Ecto neural progenitor cell (in vitro differentiated cells): ENCODE data around the gene APRT.
"Not testable (repeated sequence)": the region's sequence is repeated elsewhere in the genome, so short reads cannot be mapped to it uniquely, and the experiment has no call there.

ENCODE experiments used
- DNase-seq: peaks from one replicate; pipeline ENCODE4 v3.0.0-alpha.2; 2018; ENCODE audit warnings: low spot score

APRT gene

DNA sequence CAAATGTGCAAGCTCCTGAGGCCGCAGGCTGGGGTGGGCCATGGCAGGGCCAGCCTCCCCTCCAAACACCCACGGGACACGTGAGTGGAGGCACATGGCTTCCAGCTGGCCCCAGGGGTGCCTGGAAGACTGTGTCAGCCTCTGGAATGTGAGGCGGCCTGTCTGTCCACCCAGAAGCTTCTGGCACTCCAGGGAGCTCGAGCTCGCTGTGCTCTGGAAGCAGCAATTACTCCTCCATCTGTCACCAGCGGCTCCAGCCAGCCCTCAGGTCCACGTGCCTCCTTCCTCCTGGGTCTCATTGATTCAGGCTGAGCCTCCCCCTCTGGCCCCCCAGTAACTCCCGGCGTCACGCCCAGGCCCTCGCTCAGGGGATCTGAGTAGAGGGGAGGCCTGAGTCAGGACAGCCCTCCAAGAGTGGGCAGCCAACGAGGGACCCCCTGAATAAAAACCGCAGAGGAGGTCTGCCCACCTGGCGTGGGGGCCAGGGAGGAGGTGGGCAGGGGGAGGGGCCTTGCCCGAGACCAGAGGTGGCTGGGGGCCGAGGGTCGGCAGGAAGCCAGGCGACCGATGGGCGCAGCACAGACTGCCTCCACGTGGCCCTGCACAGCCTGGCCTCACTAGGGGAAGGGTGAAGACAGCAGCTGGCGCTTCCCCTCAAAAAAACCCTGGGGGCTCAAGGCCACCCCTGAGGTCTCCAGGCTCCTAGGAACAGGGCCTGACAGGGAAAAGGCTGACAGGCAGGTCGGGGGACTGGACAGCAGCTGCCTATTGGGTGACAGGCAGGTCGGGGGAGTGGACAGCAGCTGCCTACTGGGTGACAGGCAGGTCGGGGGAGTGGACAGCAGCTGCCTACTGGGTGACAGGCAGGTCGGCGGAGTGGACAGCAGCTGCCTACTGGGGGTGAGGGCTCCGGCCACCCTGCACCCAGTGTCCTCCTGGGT is 38.6 kb downstream of the APRT start:
- no peak for DNase-seq

GRCh38 chr16:88771781-88772180 is 39.9 kb downstream of the APRT start:
- not testable (repeated sequence) for DNase-seq

- no peak for DNase-seq
Observed at GRCh38 chr16:88771294-88771772, 40.4 kb downstream of the APRT start.

DNA sequence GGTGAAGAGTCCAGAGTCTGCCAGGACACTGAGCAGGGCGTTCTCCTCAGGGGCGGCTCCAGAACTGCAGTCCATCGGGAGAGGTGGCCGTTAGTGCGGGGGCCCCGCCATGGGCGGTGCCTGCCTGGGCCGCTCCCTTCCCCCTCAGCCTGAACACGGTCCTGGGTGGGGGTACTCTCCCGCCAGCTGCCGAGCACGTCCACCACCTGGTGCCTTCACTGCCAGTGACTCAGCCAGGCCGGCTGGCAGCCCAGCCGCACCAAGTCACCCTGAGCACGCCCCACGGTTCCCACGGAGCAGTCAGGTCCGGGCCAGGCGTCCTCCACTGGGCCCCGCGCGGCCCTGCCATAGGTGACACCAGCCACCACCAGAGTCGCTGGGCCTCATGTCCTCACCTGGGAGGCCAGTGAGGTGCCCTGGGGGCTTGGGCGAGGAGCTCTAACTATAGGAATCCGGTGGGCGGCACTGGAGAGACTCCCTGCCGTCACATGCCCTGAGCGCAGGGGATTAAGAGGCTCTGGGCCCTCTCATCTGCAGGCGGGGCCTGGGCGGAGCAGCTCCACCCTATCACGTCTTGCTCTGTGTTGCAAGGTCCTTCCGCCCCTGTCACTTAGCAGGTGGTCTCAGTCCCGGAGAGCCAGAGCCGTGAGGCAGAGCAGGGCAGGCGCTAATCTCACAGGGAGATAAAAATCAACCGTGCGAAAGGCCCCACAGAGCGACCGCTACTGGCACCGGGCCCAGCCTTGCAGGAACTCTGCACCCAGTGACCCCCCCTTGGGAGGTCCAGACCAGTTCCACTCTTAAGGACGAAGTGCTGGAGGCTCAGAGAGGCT is 41.1 kb downstream of the APRT start:
- DNase-seq: peak; percentile 89

DNA sequence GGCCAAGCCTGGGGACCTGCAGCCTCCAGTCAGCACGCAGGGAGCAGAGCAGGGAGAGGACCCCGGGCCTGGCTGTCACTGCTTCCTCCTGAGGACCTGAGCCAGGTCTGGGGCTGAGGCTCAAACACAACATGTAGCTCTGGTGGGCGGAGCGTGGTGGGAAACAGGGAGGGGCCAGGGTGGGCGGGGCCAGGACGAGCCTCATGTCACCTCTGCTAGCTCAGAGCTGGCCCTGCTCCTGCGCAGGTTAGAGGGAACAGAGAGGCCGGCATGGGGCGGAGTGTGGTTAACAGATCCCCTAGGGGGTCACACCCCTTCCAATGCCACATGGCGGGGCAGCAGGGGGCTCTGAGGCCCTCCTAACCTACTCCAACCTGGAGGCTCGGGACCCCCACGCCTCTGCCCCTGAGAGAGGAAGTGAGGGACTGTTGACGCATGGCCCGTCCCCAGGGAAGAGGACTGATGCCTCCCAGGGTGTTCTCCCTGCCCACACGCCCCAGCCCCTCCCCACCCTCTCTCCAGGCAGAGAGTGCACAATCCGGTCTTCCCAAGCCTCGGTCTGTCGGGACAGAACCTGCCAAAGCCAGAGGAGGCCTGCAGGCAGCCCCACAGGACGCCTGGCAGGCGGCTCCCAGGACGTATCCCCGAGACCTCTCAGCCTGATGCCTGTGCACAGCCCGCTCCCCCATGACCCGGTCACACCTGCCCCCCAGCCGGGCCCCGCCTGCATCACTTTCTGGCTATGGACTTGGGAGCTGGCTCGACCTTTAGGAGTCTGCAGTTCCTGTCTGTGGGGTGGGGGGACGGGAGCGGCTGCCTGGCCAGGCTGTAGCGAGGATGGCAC is 41.9 kb downstream of the APRT start:
- peak; percentile 85 for DNase-seq

- DNase-seq: no peak
Observed at GRCh38 chr16:88768071-88768783, 43.5 kb downstream of the APRT start.

DNA sequence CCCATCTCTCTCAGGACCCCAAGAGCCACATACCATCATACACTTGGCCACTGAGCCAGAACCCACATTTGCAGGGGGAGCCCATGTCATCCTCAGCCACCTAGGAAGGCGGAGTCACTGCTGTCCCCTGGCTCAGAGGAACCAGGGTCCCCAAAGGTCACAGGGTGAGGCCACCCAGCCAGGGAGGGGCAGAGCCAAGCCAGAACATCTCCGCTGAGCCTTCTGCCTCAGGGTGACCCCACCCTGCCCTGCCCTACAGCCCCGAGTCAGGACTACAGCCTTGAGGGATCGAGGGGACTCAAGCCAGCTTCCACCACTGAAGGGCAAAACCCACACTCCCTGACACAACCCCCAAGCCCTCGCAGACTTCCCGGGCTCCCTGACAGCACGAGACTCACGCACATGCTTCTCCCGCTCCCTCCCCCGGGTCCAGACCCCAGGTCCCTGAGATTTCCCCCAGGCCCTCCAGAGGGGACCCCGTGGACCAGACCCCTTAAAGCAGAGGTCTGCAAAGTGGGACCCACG is 44.1 kb downstream of the APRT start:
- no peak for DNase-seq

DNA sequence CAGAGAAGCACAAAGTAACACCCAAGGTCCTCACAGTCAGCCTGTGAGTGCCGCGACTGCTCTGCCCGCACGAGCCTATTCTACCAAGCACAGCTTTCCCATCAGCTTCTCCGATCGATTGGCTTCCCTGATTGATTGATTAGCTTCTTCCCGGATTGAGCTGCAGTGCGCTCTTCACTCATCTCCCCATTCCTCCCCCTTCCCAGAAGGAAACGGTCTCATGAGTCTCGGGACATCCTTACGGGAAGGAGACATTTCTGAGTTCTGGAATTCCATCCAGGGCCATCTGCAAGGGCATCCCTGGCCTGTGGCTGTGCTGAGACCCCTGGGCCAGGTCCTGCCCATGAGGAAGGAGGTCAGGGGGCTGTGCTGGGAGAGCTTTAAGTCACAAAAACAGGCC is 44.8 kb downstream of the APRT start:
- no peak for DNase-seq

DNA sequence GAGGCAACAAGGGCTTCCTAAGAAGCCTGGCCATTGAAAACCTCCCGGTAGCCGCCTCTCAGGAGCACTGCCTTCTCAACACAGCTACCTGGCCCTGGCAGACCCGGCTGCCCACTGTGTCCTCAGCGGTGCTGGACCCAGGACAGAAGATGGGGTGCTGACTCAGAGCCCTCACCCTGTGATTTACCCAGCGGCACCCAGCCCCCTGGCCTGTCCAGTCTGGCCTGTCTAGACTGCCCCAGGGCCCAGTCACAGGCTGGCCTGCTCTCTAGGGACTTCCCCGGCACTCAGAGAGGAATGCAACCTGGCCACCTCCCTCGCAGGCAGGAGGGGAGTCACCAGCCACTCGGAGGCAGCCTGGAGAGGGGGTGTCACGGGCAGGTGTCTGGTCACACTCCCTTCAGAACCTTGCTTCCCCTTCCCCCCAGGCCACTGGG is 46.8 kb downstream of the APRT start:
- no peak for DNase-seq

DNA sequence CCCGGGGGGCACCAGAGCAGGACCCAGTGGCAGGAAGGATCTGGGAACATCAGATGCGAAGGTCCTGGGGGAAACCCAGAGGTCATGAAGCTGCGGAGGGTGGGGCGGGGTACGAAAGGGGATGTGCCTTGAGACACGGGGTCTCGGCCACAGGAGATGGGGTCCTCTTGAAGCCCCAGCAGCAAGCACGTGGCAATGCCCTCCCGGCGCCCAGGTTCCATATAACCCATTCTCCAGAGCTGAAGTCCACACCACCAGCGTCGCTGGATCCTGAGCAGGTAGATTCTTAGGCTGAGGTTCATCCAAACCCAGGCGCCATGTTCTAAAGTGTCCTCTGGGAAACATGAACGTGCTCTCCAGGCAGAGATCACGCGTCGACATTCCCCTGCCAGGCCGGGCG is 47.6 kb downstream of the APRT start:
- no peak for DNase-seq

DNA sequence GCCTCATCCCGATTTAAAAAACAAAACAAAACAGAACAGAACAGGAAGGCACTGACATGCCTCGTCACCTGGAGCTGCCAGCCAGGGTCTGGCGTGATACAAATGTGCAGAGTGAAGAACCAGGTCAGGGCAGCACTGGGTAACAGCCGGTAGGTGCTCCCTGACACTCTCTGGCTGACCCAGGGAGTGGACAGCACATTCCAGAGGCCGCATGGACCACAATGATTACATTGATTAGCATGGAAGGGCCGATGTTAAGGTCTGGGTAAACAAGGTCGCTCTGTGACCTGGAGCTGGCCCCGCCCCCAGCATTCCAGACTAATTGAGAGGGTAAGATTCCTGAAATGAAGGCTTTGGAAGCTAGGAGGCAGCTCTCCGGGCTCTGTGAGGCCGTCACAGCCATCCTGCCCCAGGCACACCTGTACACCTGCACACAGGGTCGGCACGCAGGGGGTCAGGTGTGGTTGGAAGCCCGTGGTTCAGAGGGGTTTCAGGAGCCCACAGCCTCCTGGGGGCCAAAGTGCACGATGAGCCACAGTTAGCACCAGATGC is 48.1 kb downstream of the APRT start:
- DNase-seq: peak; percentile 77

DNA sequence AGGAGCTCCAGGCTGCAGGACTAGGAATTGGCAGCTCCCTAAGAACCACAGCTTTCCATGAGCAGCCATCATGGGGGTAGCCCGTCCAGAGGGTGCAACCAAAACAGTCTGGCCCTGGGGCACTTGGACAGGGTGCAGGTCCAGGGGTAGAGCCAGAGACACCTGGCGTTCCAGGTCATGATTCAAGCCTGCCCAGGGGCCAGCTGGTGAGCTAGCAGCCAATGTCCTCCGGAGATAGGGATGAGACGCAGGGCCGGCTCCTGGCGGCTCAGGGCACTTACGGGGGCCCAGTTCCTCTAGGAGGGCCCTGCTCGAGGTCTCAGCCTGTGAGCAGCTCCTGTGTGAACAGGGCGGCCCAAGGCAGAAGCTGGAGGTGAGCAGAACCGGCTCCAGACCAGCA is 48.8 kb downstream of the APRT start:
- DNase-seq: no peak

GRCh38 chr16:88762258-88762870 is 49.4 kb downstream of the APRT start:
- no peak for DNase-seq

DNA sequence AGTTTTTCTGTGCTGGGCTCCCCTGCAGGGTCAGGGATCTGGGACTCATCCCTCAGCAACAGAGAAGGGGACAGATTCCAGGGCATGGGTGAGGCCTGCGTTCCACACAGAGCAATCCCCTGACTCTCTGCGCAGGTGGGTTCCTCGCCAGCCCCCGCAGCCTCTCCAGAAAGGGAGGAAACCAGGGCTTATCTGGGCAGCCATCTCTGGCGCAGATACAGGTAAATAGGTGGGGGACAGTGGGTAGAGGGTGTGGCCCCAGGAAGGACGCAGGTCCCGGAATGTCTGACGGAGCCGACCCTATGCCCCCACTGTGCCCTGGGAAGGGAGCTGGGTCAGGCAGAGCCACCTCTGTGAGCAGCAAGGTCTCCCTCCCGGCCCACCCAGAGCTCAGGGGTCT is 49.9 kb downstream of the APRT start:
- DNase-seq: no peak

GRCh38 chr16:88761143-88761534 is 50.6 kb downstream of the APRT start:
- no peak for DNase-seq

DNA sequence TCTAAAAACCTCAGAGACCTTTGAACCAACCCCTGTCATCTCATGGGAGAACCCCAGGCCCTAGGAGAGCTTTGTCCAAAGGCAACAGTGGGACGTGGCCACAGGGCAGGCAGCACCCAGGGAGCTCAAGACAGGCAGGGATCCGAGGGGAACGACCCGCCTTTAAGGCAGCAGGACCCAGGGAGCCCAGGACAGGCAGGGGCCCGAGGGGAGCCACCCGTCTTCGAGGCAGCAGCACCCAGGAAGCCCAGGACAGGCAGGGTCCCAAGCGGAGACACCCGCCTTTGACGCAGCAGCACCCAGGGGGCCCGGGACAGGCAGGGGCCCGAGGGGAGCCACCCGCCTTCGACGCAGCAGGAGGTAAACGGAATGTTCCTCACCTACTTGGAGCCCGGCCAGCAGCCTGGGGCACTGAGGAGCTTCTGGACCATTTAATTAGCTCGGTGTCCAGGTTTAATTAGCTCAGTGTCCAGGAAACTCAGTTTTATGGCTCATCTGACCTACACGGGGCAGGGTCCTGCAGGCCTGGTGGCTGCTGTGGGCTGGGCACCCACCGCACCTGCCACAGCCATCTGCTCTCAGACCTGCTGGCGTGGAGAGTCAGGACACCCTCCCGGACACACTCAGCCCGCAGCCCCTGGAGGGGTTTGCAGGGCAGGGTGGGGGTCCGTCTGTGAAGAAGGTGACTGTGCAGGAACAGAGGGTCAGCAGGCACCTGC is 51.1 kb downstream of the APRT start:
- DNase-seq: no peak

DNA sequence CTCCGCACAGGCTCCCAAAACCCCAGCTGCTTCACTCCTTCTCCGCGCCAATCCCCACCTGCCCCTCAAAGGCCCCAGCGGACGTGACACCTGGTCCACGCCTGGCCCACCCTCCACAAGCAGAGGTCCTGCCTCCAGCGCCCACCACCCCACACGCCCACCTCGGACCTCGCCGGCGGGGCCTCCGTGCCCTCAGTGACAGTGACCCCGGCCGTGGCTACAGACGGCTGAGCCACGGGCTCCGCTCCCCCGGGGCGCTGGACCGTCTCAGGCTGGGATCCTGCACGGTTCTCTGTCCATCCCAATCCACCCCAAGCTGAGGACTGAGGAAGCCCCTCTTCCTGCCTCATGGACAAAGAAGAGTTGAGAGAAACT is 51.8 kb downstream of the APRT start:
- no peak for DNase-seq
